Keratinocyte (primary cell): ENCODE measurements around the gene TRAK2. TPM values are rescaled to one million over a fixed set of nuclear protein-coding genes. Genes with fewer than 3 reads are reported as not detected.

Experiments
- DNase-seq: peaks from one replicate; pipeline ENCODE4 v3.0.0-alpha.2; 2011; ENCODE audit warnings: low read depth, missing footprints, low spot score
- FAIRE-seq: peaks from 2 replicates; lab custom pipeline; 2011; peaks lifted over from hg19 to GRCh38; lab: Jason Lieb, UNC
- H2AFZ ChIP-seq: 2 replicates; pipeline ENCODE4 v1.6.0; 2012; ENCODE audit warnings: low read length, control low read depth, inconsistent platforms; ENCODE audit not compliant: control insufficient read depth
- H3K27ac ChIP-seq: 2 replicates; pipeline ENCODE4 v1.5.1; 2011; ENCODE audit warnings: low read length; ENCODE audit not compliant: control insufficient read depth, insufficient read depth
- H3K27me3 ChIP-seq: 3 replicates; pipeline ENCODE4 v1.6.0; 2011; ENCODE audit warnings: low read length; ENCODE audit not compliant: control insufficient read depth, insufficient read depth; ENCODE audit errors: extremely low read depth
- H3K36me3 ChIP-seq, 2 experiments: 2 replicates in 1 of 2; 3 replicates in 1 of 2; pipeline ENCODE4 v1.5.1; 2011; ENCODE audit warnings: low read length in 2 of 2, mild to moderate bottlenecking in 1 of 2; ENCODE audit not compliant: control insufficient read depth in 2 of 2, insufficient read depth in 2 of 2; ENCODE audit errors: extremely low read depth in 1 of 2
- H3K4me1 ChIP-seq: 3 replicates; pipeline ENCODE4 v1.5.1; 2011; ENCODE audit warnings: low read length; ENCODE audit not compliant: control insufficient read depth, insufficient read depth; ENCODE audit errors: extremely low read depth
- H3K4me2 ChIP-seq: 3 replicates; pipeline ENCODE4 v1.6.0; 2011; ENCODE audit warnings: low read depth, low read length; ENCODE audit not compliant: control insufficient read depth, insufficient read depth; ENCODE audit errors: extremely low read depth
- H3K4me3 ChIP-seq, 3 experiments: fragments of 200-600 bp in 1 of 3; sonication (generic) in 1 of 3; 2 replicates in 2 of 3; 3 replicates in 1 of 3; pipeline ENCODE4 v1.5.1; 2011 to 2016; ENCODE audit warnings: low read length in 3 of 3, mild to moderate bottlenecking in 3 of 3, control low read depth in 2 of 3, inconsistent platforms in 1 of 3, low read depth in 1 of 3, mixed read lengths in 1 of 3, mixed run types in 1 of 3, moderate library complexity in 1 of 3; ENCODE audit not compliant: control insufficient read depth in 2 of 3, insufficient read depth in 2 of 3; ENCODE audit errors: extremely low read depth in 1 of 3
- H3K79me2 ChIP-seq: 2 replicates; pipeline ENCODE4 v1.6.0; 2012; ENCODE audit warnings: low read length; ENCODE audit not compliant: control insufficient read depth, insufficient read depth
- H3K9ac ChIP-seq: 3 replicates; pipeline ENCODE4 v1.6.0; 2011; ENCODE audit warnings: low read length; ENCODE audit not compliant: control insufficient read depth, insufficient read depth; ENCODE audit errors: extremely low read depth
- H3K9me1 ChIP-seq: 3 replicates; pipeline ENCODE4 v1.6.0; 2011; ENCODE audit warnings: low read length; ENCODE audit not compliant: control insufficient read depth, insufficient read depth; ENCODE audit errors: extremely low read depth
- H3K9me3 ChIP-seq: 2 replicates; pipeline ENCODE4 v1.5.1; 2012; ENCODE audit warnings: low read depth, low read length; ENCODE audit not compliant: control insufficient read depth
- H4K20me1 ChIP-seq: 3 replicates; pipeline ENCODE4 v1.6.0; 2011; ENCODE audit warnings: low read length; ENCODE audit not compliant: control insufficient read depth, insufficient read depth; ENCODE audit errors: extremely low read depth
- EZH2 ChIP-seq: IDR thresholded peaks from one replicate; pipeline ENCODE4 v1.6.1; 2012; ENCODE audit warnings: inconsistent platforms, mild to moderate bottlenecking, low read length, moderate library complexity
- dilution Hi-C: fragments of 300-500 bp; cut with MboI; formaldehyde crosslinking; loops from one replicate; pipeline ENCODE4 v1.7.0; 2020; ENCODE audit warnings: low sequenced_read_pairs; ENCODE audit not compliant: extremely low pct_ligation_motif_present
- polyA plus RNA-seq, 5 experiments: library from polyadenylated mRNA; depleted of rRNA in 3 of 5; stranded (reverse) in 3 of 5; stranded (forward) in 1 of 5; unstranded in 1 of 5; fragments of >200 nt; gene quantifications; 1 replicate in 1 of 5; 2 replicates in 3 of 5; 3 replicates in 1 of 5; pipeline versions ENCODE4 v1.2.1 to v1.2.3, GENCODE V29; 2011 to 2012; ENCODE audit warnings: missing spikeins in 2 of 5, low read depth in 1 of 5, low replicate concordance in 1 of 5
- TF ChIP-seq, protein P1 (sequence below), 3 experiments: IDR thresholded peaks in 1 of 3; conservative IDR thresholded peaks in 1 of 3; optimal IDR thresholded peaks in 1 of 3; 2 replicates in 2 of 3; 3 replicates in 1 of 3; pipeline versions ENCODE3 to v1.5.1; 2011; ENCODE audit warnings: low read length in 3 of 3, mild to moderate bottlenecking in 3 of 3, moderate library complexity in 2 of 3, control low read depth in 1 of 3, inconsistent platforms in 1 of 3; ENCODE audit not compliant: insufficient read depth in 2 of 3; ENCODE audit errors: extremely low read depth in 1 of 3

Gene TRAK2
- polyA plus RNA-seq, 1 donor (not counting 4 experiments of a cell fraction or from before 2014, with no cell fraction given), result 12.9 TPM

- no peaks in the 10 kb centered on the region for H4K20me1 ChIP-seq
- H3K4me1 ChIP-seq, result no peaks in the 10 kb centered on the region
- no peak overlapping the region for H3K9ac ChIP-seq
- no peak for DNase-seq
- H3K4me2 ChIP-seq, result no peak overlapping the region
- TF ChIP-seq, protein P1, sequence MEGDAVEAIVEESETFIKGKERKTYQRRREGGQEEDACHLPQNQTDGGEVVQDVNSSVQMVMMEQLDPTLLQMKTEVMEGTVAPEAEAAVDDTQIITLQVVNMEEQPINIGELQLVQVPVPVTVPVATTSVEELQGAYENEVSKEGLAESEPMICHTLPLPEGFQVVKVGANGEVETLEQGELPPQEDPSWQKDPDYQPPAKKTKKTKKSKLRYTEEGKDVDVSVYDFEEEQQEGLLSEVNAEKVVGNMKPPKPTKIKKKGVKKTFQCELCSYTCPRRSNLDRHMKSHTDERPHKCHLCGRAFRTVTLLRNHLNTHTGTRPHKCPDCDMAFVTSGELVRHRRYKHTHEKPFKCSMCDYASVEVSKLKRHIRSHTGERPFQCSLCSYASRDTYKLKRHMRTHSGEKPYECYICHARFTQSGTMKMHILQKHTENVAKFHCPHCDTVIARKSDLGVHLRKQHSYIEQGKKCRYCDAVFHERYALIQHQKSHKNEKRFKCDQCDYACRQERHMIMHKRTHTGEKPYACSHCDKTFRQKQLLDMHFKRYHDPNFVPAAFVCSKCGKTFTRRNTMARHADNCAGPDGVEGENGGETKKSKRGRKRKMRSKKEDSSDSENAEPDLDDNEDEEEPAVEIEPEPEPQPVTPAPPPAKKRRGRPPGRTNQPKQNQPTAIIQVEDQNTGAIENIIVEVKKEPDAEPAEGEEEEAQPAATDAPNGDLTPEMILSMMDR (optimal IDR thresholded peaks at IDR 0.05 in 1 of 3, IDR thresholded peaks at IDR 0.05 in 1 of 3, conservative IDR thresholded peaks at IDR 0.05 in 1 of 3; ENCODE audit: extremely low read depth in 1 of 3, insufficient read depth in 2 of 3, low read length in 3 of 3), result no peak
- TF ChIP-seq EZH2, result no peak
- H3K79me2 ChIP-seq, result no peaks in the 10 kb centered on the region
- no peak overlapping the region for H3K27ac ChIP-seq
- dilution Hi-C loops, result no loop called here
- no peaks in the 10 kb centered on the region for H3K27me3 ChIP-seq
- no peak for FAIRE-seq
- H3K9me3 ChIP-seq, result no peaks in the 10 kb centered on the region
- H3K4me3 ChIP-seq, result no peak overlapping the region
- no peak overlapping the region for H2AFZ ChIP-seq
- H3K36me3 ChIP-seq, result peaks cover 6 to 9% of the 10 kb centered on the region in 2 experiments
- no peaks in the 10 kb centered on the region for H3K9me1 ChIP-seq
Measured at GRCh38 chr2:201465524-201465971, 14.3 kb upstream of the TRAK2 start.

DNA sequence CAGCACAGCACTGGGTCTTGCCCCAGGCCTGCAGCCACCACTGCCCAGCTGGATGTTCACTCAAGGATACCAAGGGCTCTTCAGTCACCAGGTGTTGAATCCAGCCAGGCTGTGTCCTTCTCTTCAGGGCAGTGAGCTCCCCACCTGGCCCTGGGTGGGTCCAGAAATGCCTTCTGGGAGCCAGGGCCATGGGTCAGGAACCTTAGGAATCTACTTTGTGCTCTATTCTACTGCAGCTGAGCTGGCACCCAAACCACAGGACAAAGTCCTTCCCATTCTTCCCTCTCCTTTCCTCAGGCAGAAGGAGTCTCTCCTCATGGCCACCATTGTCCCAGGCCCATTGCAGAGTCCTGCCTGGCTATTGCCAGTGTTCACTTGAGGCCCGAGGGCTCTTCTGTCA, 13.3 kb upstream of the TRAK2 start:
- Histone ChIP-seq H3K9me3 (no peaks in the 10 kb centered on the region), H3K4me2 (no peak overlapping the region), H3K27ac (no peak overlapping the region), H3K9ac (no peak overlapping the region), H3K4me3 (no peak overlapping the region), H3K79me2 (no peaks in the 10 kb centered on the region), H3K4me1 (no peaks in the 10 kb centered on the region), H3K27me3 (no peaks in the 10 kb centered on the region), H4K20me1 (no peaks in the 10 kb centered on the region), H3K36me3 (peaks cover 8 to 9% of the 10 kb centered on the region in 2 experiments), H3K9me1 (no peaks in the 10 kb centered on the region), H2AFZ (no peak overlapping the region)
- DNase-seq (no peak), FAIRE-seq (no peak)
- TF ChIP-seq, protein P1 (optimal IDR thresholded peaks at IDR 0.05 in 1 of 3, IDR thresholded peaks at IDR 0.05 in 1 of 3, conservative IDR thresholded peaks at IDR 0.05 in 1 of 3; ENCODE audit: extremely low read depth in 1 of 3, insufficient read depth in 2 of 3, low read length in 3 of 3), result no peak
- TF ChIP-seq EZH2, result no peak
- dilution Hi-C loops, result no loop called here
